Panc1 (cell line): ENCODE results near the gene PLXNA2. TPM values are rescaled to one million over a fixed set of nuclear protein-coding genes. Genes with fewer than 3 reads are reported as not detected.

Experiments
- ATAC-seq: fragments of 200-7000 bp; cut with Tn5 transposase; 2 replicates; pipeline ENCODE4 v1.9.1; 2020; ENCODE audit warnings: mild to moderate bottlenecking, moderate library complexity
- BruUV-seq: library from RNA; stranded (reverse); fragments of 400-500 nt; replicated peaks from 2 replicates; lab custom pipeline; 2021; lab: Mats Ljungman, UMichigan
- CTCF ChIA-PET: fragments of 300-600 bp; sonication (Branson Sonifier 250); formaldehyde crosslinking; loops from one replicate; lab custom pipeline; 2022; ENCODE audit warnings: antibody characterized with exemption; lab: Charles Lee
- POLR2A ChIA-PET: fragments of 300-600 bp; sonication (Branson Sonifier 250); formaldehyde crosslinking; loops from one replicate; lab custom pipeline; 2022; ENCODE audit warnings: antibody characterized with exemption; lab: Charles Lee
- DNase-seq: peaks from one replicate; pipeline ENCODE4 v3.0.0-alpha.2; 2010; ENCODE audit warnings: low read depth, low spot score
- H3K27ac ChIP-seq: 2 replicates; pipeline ENCODE4 v1.5.1; 2011; ENCODE audit warnings: mild to moderate bottlenecking, low read length, inconsistent platforms
- H3K27me3 ChIP-seq: fragments of 200-500 bp; sonication (Bioruptor generic); 2 replicates; pipeline ENCODE4 v1.6.0; 2014; ENCODE audit warnings: low read length, inconsistent platforms; ENCODE audit not compliant: control insufficient read depth, insufficient read depth
- H3K36me3 ChIP-seq: fragments of 200-500 bp; sonication (Bioruptor generic); 2 replicates; pipeline ENCODE4 v1.5.1; 2014; ENCODE audit warnings: inconsistent platforms, mild to moderate bottlenecking, low read length, moderate library complexity; ENCODE audit not compliant: control insufficient read depth, insufficient read depth
- H3K4me1 ChIP-seq: 2 replicates; pipeline ENCODE4 v1.5.1; 2011; ENCODE audit warnings: inconsistent platforms, mild to moderate bottlenecking, low read length, moderate library complexity; ENCODE audit not compliant: control insufficient read depth, insufficient read depth
- H3K4me3 ChIP-seq, 2 experiments: 2 replicates each; pipeline ENCODE4 v1.5.1; 2011 to 2012; ENCODE audit warnings: low read depth in 2 of 2, low read length in 2 of 2, mild to moderate bottlenecking in 2 of 2, inconsistent platforms in 1 of 2, moderate library complexity in 1 of 2
- H3K9me3 ChIP-seq: fragments of 200-500 bp; sonication (Bioruptor generic); 2 replicates; pipeline ENCODE4 v1.5.1; 2014; ENCODE audit warnings: low read depth, mild to moderate bottlenecking, inconsistent platforms, low read length, moderate library complexity; ENCODE audit not compliant: control insufficient read depth, insufficient read depth
- CTCF ChIP-seq: fragments of 450-650 bp; IDR thresholded peaks from 2 replicates; pipeline ENCODE4 v1.5.1; 2017; ENCODE audit warnings: mild to moderate bottlenecking
- POLR2AphosphoS5 ChIP-seq: IDR thresholded peaks from 2 replicates; pipeline ENCODE4 v1.6.1; 2012; ENCODE audit warnings: mild to moderate bottlenecking, low read depth, low read length, moderate library complexity
- REST ChIP-seq, 2 experiments: IDR thresholded peaks; 2 replicates each; pipeline ENCODE4 v1.6.1; 2011 to 2012; ENCODE audit warnings: low read depth in 2 of 2, control low read depth in 1 of 2, low read length in 1 of 2, mild to moderate bottlenecking in 1 of 2, moderate library complexity in 1 of 2; ENCODE audit not compliant: insufficient read depth in 1 of 2
- SIN3A ChIP-seq: IDR thresholded peaks from 2 replicates; pipeline ENCODE4 v1.6.1; 2012; ENCODE audit warnings: low read depth, mild to moderate bottlenecking, low read length, moderate library complexity, borderline replicate concordance; ENCODE audit not compliant: insufficient read depth
- TCF7L2 ChIP-seq: IDR thresholded peaks from 2 replicates; pipeline ENCODE4 v1.6.1; 2011; ENCODE audit warnings: mild to moderate bottlenecking, low read depth, low read length, inconsistent platforms
- in situ Hi-C: cut with HindIII; loops from 2 replicates; pipeline ENCODE4 v1.10.0; 2016; ENCODE audit warnings: low sequenced_read_pairs, low pct_unique_long_range_greater_than_20kb
- intact Hi-C: fragments of 100-400 bp; cut with micrococcal nuclease; formaldehyde crosslinking; loops from one replicate; pipeline ENCODE4 v1.10.0; 2022; ENCODE audit not compliant: unreplicated experiment
- total RNA-seq: library from RNA; stranded (reverse); gene quantifications from one replicate; pipeline ENCODE4 v1.2.1, GENCODE V29; 2021; ENCODE audit not compliant: unreplicated experiment

Gene PLXNA2
- total RNA-seq, 1 experiment from 2014 or later = 0.98 TPM

GRCh38 chr1:208107425-208108212 is 136.6 kb downstream of the PLXNA2 start:
- 0 out of 2 replicates have a peak, but pooled peaks cover 2% of the 10 kb centered on the region for H3K27me3 ChIP-seq
- no peak overlapping the region for H3K27ac ChIP-seq
- H3K4me3 ChIP-seq = no peak overlapping the region
- DNase-seq (no peak), ATAC-seq (no peak)
- ChIA-PET CTCF (no interaction called here), POLR2A (no interaction called here)
- intact Hi-C loops (no loop called here), in situ Hi-C loops (no loop called here)
- H3K9me3 ChIP-seq = no peaks in the 10 kb centered on the region
- no TSS peak for BruUV-seq
- TF ChIP-seq REST (IDR thresholded peaks at IDR 0.05; ENCODE audit: insufficient read depth in 1 of 2, low read depth in 2 of 2, low read length in 1 of 2) = no peak
- H3K36me3 ChIP-seq = no peaks in the 10 kb centered on the region
- no peaks in the 10 kb centered on the region for H3K4me1 ChIP-seq

GRCh38 chr1:208106218-208106617 is 138.0 kb downstream of the PLXNA2 start:
- H3K4me1 ChIP-seq = no peaks in the 10 kb centered on the region
- intact Hi-C loops = no loop called here
- no peak overlapping the region for H3K4me3 ChIP-seq
- ATAC-seq = no peak
- H3K36me3 ChIP-seq = no peaks in the 10 kb centered on the region
- POLR2A ChIA-PET = no interaction called here
- H3K27me3 ChIP-seq = no peaks in the 10 kb centered on the region
- BruUV-seq = no TSS peak
- DNase-seq = no peak
- CTCF ChIA-PET = no interaction called here
- no peaks in the 10 kb centered on the region for H3K9me3 ChIP-seq
- TF ChIP-seq POLR2AphosphoS5 (no peak), SIN3A (no peak), TCF7L2 (no peak), CTCF (no peak), REST (IDR thresholded peaks at IDR 0.05; ENCODE audit: insufficient read depth in 1 of 2, low read depth in 2 of 2, low read length in 1 of 2) (no peak)
- H3K27ac ChIP-seq = no peak overlapping the region
- in situ Hi-C loops = no loop called here
